HEK293 (cell line): Measurements from ENCODE around the gene CLNK.

ENCODE experiments used
- CTCF ChIP-seq: fragments of 450-650 bp; formaldehyde crosslinking; IDR thresholded peaks from 2 replicates; pipeline ENCODE4 v1.5.1; 2016; ENCODE audit warnings: missing biosample characterization, missing genetic modification characterization
- ZNF174 ChIP-seq: fragments of 450-650 bp; formaldehyde crosslinking; IDR thresholded peaks from 2 replicates; pipeline ENCODE4 v1.5.0; 2017; ENCODE audit warnings: missing biosample characterization, mild to moderate bottlenecking, missing genetic modification characterization

- no peak for TF ChIP-seq CTCF (tag by site-specific recombination)
- TF ChIP-seq ZNF174 (tag by site-specific recombination), result no peak
These were observed 28.6 kb downstream of the CLNK start for GRCh38 chr4:10655968-10656367.
